ENCODE results near the gene F2RL3.

Gene F2RL3

GRCh38 chr19:16875584-16876555 is 12.9 kb upstream of the F2RL3 start:
- no peak for DNase-seq

- DNase-seq: no peak
Measured at GRCh38 chr19:16876904-16877361, 11.9 kb upstream of the F2RL3 start.

DNA sequence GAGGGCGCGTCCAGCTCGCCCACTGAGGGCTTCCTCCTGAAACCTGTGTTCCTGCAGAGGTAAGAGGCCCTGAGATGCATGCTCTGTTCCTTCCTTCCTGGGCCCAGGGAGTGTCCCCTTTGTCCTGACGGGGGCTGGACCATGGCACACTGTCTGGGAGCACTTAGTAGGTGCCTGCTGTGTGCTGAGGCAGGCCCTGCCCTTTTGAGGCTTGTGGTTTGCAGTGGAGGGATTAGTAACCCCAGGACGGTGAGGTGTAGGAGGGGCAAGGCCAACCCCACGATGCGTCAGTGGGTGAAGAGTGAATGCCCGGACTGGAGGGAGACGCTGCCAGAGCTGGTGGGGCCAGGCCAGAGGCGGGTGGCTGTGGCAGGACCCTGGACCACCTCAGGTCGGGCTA is 11.2 kb upstream of the F2RL3 start:
- DNase-seq: no peak

GRCh38 chr19:16878181-16878965 is 10.4 kb upstream of the F2RL3 start:
- no peak for DNase-seq

DNA sequence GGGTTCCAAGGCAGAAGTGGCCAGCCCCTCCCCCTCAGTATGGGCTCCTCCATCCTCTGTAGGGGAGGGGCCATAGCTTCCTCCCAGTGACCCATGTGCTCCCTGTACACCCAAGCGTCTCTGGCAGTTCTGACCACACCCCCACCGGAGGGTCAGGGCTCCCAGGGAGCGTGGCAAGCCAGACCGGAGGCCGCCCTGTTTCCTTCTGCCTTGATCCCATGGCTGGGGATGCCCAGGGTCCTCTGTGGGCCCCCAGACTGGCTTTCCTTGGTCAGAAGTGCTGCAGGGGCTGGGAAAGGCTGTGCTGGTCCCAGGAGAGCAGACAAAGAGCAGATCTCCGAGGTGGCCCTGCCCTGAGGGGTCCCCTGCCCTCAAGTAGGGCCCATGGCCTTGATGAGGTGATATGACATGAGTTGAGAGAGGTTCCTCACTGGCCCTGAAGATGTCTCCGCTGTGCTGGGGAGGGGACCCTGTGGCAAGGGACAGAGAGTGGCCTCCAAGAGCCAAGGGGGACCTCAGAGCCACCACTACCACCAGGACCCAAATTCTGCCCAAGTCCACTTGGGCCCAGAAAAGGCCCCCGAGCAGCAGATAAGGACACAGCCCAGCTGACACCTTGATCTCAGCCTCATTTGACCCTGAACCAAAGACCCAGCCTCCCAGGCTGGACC is 7.8 kb upstream of the F2RL3 start:
- no peak for DNase-seq

DNA sequence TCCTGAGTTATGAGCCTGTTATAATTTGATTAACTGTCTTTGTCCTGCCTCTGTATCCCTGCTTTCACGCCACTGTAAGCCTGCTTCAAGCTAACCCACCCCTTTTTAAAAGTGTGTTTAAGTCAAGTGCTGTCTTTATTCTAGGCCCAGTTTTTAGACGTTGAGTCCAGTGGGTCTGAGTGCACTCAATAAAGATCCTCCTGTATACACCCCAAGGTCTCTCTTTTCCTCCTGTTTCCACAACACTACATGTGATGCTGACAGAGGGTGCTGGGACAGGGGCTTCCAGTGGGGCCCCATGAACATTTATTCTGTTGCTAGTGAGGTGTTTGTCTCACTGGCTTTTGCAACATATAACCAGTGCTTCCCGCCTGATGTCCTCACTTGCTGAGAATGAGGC is 6.7 kb upstream of the F2RL3 start:
- DNase-seq: no peak

GRCh38 chr19:16883522-16883921 is 5.3 kb upstream of the F2RL3 start:
- DNase-seq: no peak

GRCh38 chr19:16885166-16885565 is 3.6 kb upstream of the F2RL3 start:
- DNase-seq: no peak

- DNase-seq: no peak
Measured at GRCh38 chr19:16886305-16886880, 2.4 kb upstream of the F2RL3 start.

- DNase-seq: no peak
Measured at GRCh38 chr19:16887353-16888265, 1.2 kb upstream of the F2RL3 start.

DNA sequence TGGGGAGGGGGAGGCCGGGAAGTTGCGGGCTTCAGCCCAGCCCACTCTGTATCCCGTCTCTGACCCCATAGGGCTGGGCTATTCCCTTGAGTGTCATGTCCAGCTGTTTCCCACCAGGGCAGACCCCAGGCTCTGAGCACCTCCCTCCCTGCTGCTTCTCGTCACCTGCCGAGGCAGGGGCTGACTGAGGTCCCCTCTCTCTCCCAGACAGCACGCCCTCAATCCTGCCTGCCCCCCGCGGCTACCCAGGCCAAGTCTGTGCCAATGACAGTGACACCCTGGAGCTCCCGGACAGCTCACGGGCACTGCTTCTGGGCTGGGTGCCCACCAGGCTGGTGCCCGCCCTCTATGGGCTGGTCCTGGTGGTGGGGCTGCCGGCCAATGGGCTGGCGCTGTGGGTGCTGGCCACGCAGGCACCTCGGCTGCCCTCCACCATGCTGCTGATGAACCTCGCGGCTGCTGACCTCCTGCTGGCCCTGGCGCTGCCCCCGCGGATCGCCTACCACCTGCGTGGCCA is 625 bp downstream of the F2RL3 start:
- no peak for DNase-seq

DNA sequence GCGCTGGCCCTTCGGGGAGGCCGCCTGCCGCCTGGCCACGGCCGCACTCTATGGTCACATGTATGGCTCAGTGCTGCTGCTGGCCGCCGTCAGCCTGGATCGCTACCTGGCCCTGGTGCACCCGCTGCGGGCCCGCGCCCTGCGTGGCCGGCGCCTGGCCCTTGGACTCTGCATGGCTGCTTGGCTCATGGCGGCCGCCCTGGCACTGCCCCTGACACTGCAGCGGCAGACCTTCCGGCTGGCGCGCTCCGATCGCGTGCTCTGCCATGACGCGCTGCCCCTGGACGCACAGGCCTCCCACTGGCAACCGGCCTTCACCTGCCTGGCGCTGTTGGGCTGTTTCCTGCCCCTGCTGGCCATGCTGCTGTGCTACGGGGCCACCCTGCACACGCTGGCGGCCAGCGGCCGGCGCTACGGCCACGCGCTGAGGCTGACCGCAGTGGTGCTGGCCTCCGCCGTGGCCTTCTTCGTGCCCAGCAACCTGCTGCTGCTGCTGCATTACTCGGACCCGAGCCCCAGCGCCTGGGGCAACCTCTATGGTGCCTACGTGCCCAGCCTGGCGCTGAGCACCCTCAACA is 1.2 kb downstream of the F2RL3 start:
- DNase-seq: no peak

DNA sequence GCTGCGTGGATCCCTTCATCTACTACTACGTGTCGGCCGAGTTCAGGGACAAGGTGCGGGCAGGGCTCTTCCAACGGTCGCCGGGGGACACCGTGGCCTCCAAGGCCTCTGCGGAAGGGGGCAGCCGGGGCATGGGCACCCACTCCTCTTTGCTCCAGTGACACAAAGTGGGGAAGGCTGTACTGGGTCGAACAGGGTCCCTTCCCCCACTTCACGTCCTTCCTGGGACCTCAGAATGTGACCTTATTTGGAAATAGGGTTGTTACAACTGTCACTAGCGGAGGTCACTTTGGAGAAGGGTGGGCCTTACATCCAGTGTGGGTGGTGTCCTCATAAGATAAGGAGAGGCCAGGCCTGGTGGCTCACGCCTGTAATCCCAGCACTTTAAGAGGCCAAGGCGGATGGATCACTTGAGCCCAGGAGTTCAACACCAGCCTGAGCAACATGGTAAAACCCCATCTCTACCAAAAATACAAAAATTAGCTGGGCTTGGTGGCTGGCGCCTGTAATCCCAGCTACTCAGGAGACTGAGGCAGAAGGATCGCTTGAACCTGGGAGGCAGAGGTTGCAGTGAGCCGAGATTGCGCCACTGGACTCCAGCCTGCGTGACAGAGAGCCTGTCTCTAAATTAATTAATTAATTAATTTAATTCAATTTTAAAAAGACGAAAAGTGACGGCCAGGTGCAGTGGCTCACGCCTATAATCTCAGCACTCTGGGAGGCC is 1.8 kb downstream of the F2RL3 start:
- DNase-seq: no peak

GRCh38 chr19:16891696-16892382 is 3.0 kb downstream of the F2RL3 start:
- DNase-seq: no peak

DNA sequence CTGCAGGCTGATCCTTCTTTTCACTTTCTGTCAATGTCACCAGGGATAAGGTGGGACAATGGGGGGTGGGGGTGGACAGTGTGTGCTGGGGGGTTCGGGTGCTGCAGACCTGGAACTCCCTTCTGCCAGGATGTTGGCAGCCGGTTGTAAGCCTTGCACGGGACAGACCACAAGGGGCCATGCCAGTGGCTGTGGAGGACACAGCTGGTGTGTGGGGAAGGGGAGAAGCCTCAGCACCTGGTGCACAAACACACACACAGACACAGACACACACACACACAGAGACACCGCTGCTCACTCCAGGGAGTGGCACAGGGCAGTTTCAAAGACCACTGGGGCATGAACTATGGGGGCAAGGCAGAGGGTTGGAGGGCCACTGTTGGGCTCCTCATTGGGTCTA is 3.6 kb downstream of the F2RL3 start:
- no peak for DNase-seq

DNA sequence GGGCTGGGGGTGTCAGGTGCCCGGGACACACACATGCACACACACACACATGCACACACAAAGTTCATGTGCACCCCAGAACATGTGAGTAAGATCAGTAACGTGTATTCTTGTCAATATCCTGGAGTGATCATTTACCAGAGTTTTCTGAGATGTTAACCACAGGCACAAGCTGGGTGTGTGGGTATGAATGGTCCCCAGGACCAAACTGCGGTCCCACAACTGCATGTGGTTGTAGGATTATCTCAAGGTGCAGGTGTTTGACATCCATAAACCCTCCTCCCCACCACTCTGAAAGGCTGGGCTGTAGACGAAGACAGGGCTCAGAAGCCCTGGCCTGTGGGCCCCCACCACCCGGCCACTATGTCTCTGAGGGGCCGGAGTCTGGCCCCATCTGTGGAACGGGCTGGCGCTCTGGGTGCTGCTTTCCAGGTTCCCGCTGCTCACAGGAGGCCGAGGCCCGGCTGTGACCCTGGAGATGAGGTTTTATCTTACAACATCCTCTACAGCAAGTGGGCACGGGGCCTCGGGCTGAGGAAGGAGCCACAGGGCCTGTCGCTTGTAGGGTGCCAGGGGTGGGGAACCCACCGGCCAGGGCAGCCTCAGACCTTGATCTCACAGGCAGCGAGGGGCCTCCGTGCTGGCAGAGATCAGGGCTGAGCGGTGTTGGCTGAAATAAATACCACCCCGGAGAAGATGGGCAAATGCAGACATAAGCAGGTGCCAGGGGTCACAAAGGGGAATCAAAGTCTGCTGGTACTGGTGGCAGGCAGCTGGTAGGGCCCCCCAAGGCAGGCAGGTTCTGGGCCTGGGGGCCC is 4.3 kb downstream of the F2RL3 start:
- no peak for DNase-seq

GRCh38 chr19:16893686-16893989 is 4.8 kb downstream of the F2RL3 start:
- DNase-seq: no peak

DNA sequence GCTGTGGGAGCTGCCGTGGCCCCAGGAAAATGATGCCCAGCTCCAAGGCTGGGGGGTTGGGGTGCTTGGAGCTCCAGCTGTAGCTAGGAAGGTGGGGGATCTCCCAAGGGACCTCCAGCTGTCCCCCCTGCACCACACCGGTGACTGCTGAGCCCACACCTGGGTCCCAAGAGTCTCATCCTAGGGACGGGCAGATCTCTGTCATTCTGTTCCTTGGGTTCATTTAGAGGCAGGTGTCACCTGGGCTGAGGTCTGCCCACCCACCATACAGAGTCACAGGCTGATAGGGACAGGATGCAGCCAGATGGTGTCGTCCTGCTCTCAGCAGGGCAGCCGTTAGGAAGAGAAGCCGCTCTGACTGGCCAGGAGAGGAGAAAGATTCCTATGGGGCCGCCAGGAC is 5.3 kb downstream of the F2RL3 start:
- DNase-seq: no peak

GRCh38 chr19:16895467-16896145 is 6.8 kb downstream of the F2RL3 start:
- DNase-seq: no peak

Data from DMS79 (cell line).